Keratinocyte (primary cell): ENCODE measurements around the gene URB2. TPM values are rescaled to one million over a fixed set of nuclear protein-coding genes. Genes with fewer than 3 reads are reported as not detected.

Experiments used
- DNase-seq: peaks from one replicate; pipeline ENCODE4 v3.0.0-alpha.2; 2011; ENCODE audit warnings: low read depth, missing footprints, low spot score
- FAIRE-seq: peaks from 2 replicates; lab custom pipeline; 2011; peaks lifted over from hg19 to GRCh38; lab: Jason Lieb, UNC
- H2AFZ ChIP-seq: 2 replicates; pipeline ENCODE4 v1.6.0; 2012; ENCODE audit warnings: low read length, control low read depth, inconsistent platforms; ENCODE audit not compliant: control insufficient read depth
- H3K27ac ChIP-seq: 2 replicates; pipeline ENCODE4 v1.5.1; 2011; ENCODE audit warnings: low read length; ENCODE audit not compliant: control insufficient read depth, insufficient read depth
- H3K27me3 ChIP-seq: 3 replicates; pipeline ENCODE4 v1.6.0; 2011; ENCODE audit warnings: low read length; ENCODE audit not compliant: control insufficient read depth, insufficient read depth; ENCODE audit errors: extremely low read depth
- H3K36me3 ChIP-seq, 2 experiments: 2 replicates in 1 of 2; 3 replicates in 1 of 2; pipeline ENCODE4 v1.5.1; 2011; ENCODE audit warnings: low read length in 2 of 2, mild to moderate bottlenecking in 1 of 2; ENCODE audit not compliant: control insufficient read depth in 2 of 2, insufficient read depth in 2 of 2; ENCODE audit errors: extremely low read depth in 1 of 2
- H3K4me1 ChIP-seq: 3 replicates; pipeline ENCODE4 v1.5.1; 2011; ENCODE audit warnings: low read length; ENCODE audit not compliant: control insufficient read depth, insufficient read depth; ENCODE audit errors: extremely low read depth
- H3K4me2 ChIP-seq: 3 replicates; pipeline ENCODE4 v1.6.0; 2011; ENCODE audit warnings: low read depth, low read length; ENCODE audit not compliant: control insufficient read depth, insufficient read depth; ENCODE audit errors: extremely low read depth
- H3K4me3 ChIP-seq, 3 experiments: fragments of 200-600 bp in 1 of 3; sonication (generic) in 1 of 3; 2 replicates in 2 of 3; 3 replicates in 1 of 3; pipeline ENCODE4 v1.5.1; 2011 to 2016; ENCODE audit warnings: low read length in 3 of 3, mild to moderate bottlenecking in 3 of 3, control low read depth in 2 of 3, inconsistent platforms in 1 of 3, low read depth in 1 of 3, mixed read lengths in 1 of 3, mixed run types in 1 of 3, moderate library complexity in 1 of 3; ENCODE audit not compliant: control insufficient read depth in 2 of 3, insufficient read depth in 2 of 3; ENCODE audit errors: extremely low read depth in 1 of 3
- H3K79me2 ChIP-seq: 2 replicates; pipeline ENCODE4 v1.6.0; 2012; ENCODE audit warnings: low read length; ENCODE audit not compliant: control insufficient read depth, insufficient read depth
- H3K9ac ChIP-seq: 3 replicates; pipeline ENCODE4 v1.6.0; 2011; ENCODE audit warnings: low read length; ENCODE audit not compliant: control insufficient read depth, insufficient read depth; ENCODE audit errors: extremely low read depth
- H3K9me1 ChIP-seq: 3 replicates; pipeline ENCODE4 v1.6.0; 2011; ENCODE audit warnings: low read length; ENCODE audit not compliant: control insufficient read depth, insufficient read depth; ENCODE audit errors: extremely low read depth
- H3K9me3 ChIP-seq: 2 replicates; pipeline ENCODE4 v1.5.1; 2012; ENCODE audit warnings: low read depth, low read length; ENCODE audit not compliant: control insufficient read depth
- H4K20me1 ChIP-seq: 3 replicates; pipeline ENCODE4 v1.6.0; 2011; ENCODE audit warnings: low read length; ENCODE audit not compliant: control insufficient read depth, insufficient read depth; ENCODE audit errors: extremely low read depth
- EZH2 ChIP-seq: IDR thresholded peaks from one replicate; pipeline ENCODE4 v1.6.1; 2012; ENCODE audit warnings: inconsistent platforms, mild to moderate bottlenecking, low read length, moderate library complexity
- dilution Hi-C: fragments of 300-500 bp; cut with MboI; formaldehyde crosslinking; loops from one replicate; pipeline ENCODE4 v1.7.0; 2020; ENCODE audit warnings: low sequenced_read_pairs; ENCODE audit not compliant: extremely low pct_ligation_motif_present
- polyA plus RNA-seq, 5 experiments: library from polyadenylated mRNA; depleted of rRNA in 3 of 5; stranded (reverse) in 3 of 5; stranded (forward) in 1 of 5; unstranded in 1 of 5; fragments of >200 nt; gene quantifications; 1 replicate in 1 of 5; 2 replicates in 3 of 5; 3 replicates in 1 of 5; pipeline versions ENCODE4 v1.2.1 to v1.2.3, GENCODE V29; 2011 to 2012; ENCODE audit warnings: missing spikeins in 2 of 5, low read depth in 1 of 5, low replicate concordance in 1 of 5
- TF ChIP-seq, protein P1 (sequence below), 3 experiments: IDR thresholded peaks in 1 of 3; conservative IDR thresholded peaks in 1 of 3; optimal IDR thresholded peaks in 1 of 3; 2 replicates in 2 of 3; 3 replicates in 1 of 3; pipeline versions ENCODE3 to v1.5.1; 2011; ENCODE audit warnings: low read length in 3 of 3, mild to moderate bottlenecking in 3 of 3, moderate library complexity in 2 of 3, control low read depth in 1 of 3, inconsistent platforms in 1 of 3; ENCODE audit not compliant: insufficient read depth in 2 of 3; ENCODE audit errors: extremely low read depth in 1 of 3

The URB2 gene
- polyA plus RNA-seq, 1 donor (not counting 4 experiments of a cell fraction or from before 2014, with no cell fraction given), result 8.5 TPM

DNA sequence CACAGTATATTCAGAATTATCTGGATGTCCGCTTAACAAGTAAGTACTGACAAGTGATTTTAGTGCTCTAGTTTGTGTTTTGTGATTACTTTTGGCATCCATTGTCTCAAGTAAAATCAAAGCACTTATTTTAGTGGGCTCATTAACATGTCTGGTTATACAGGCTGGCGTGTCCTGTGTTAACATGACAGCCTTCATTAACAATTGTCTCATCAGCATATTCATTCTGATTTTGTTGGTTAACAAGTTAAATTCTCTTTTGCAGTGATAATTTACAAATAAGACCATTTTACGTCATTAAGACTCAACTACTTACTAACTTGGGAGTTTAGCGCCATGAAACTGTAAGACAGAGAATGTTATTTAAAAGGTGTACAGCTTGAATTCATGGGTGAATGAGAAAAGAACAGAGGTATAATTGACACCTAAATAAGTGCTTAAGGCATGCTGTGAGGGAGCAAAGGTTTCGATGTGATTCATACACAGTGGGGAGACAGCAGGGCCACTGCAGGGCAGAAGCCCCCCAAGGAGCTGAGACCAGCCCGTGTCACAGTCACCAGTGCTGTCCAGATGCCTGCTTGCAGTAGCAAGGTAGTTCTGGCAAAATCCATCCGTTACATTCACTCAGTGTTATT lies 22.6 kb upstream of the URB2 start:
- dilution Hi-C loops, result no loop called here
- no peak overlapping the region for H3K4me3 ChIP-seq
- H3K36me3 ChIP-seq, result peaks cover 15 to 25% of the 10 kb centered on the region in 2 experiments
- no peaks in the 10 kb centered on the region for H3K27me3 ChIP-seq
- TF ChIP-seq, protein P1, sequence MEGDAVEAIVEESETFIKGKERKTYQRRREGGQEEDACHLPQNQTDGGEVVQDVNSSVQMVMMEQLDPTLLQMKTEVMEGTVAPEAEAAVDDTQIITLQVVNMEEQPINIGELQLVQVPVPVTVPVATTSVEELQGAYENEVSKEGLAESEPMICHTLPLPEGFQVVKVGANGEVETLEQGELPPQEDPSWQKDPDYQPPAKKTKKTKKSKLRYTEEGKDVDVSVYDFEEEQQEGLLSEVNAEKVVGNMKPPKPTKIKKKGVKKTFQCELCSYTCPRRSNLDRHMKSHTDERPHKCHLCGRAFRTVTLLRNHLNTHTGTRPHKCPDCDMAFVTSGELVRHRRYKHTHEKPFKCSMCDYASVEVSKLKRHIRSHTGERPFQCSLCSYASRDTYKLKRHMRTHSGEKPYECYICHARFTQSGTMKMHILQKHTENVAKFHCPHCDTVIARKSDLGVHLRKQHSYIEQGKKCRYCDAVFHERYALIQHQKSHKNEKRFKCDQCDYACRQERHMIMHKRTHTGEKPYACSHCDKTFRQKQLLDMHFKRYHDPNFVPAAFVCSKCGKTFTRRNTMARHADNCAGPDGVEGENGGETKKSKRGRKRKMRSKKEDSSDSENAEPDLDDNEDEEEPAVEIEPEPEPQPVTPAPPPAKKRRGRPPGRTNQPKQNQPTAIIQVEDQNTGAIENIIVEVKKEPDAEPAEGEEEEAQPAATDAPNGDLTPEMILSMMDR (optimal IDR thresholded peaks at IDR 0.05 in 1 of 3, IDR thresholded peaks at IDR 0.05 in 1 of 3, conservative IDR thresholded peaks at IDR 0.05 in 1 of 3; ENCODE audit: extremely low read depth in 1 of 3, insufficient read depth in 2 of 3, low read length in 3 of 3), result no peak
- no peak for TF ChIP-seq EZH2
- no peak overlapping the region for H3K27ac ChIP-seq
- DNase-seq (no peak), FAIRE-seq (peak; percentile 5)
- no peaks in the 10 kb centered on the region for H3K9me1 ChIP-seq
- no peaks in the 10 kb centered on the region for H3K9me3 ChIP-seq
- H4K20me1 ChIP-seq, result no peaks in the 10 kb centered on the region
- no peaks in the 10 kb centered on the region for H3K4me1 ChIP-seq
- H3K79me2 ChIP-seq, result peaks cover 13% of the 10 kb centered on the region
- no peak overlapping the region for H2AFZ ChIP-seq
- no peak overlapping the region for H3K4me2 ChIP-seq
- no peak overlapping the region for H3K9ac ChIP-seq

DNA sequence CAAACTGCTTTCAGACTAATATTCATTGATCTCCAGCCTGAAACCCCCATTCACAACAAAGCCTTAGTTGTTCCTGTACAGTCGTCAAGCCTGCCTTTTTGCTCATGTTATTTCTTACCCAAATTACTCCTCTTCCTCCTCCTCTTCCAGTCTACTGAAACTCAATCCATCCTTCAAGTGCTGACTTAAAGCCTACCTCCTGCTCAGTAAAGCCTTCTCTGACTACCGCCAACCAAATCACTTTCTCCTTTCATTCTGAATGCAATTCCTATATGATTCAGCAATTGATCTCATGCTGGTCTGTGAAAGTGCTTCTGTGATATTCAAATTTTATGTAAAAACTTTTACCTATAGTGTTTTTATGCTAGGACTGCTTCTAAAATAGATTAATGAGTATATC lies 18.7 kb upstream of the URB2 start:
- no peak overlapping the region for H3K9ac ChIP-seq
- no peak overlapping the region for H3K4me3 ChIP-seq
- no peaks in the 10 kb centered on the region for H3K9me1 ChIP-seq
- H3K36me3 ChIP-seq, result peaks cover 16 to 35% of the 10 kb centered on the region in 2 experiments
- H3K4me2 ChIP-seq, result no peak overlapping the region
- no peak overlapping the region for H3K27ac ChIP-seq
- H4K20me1 ChIP-seq, result no peaks in the 10 kb centered on the region
- DNase-seq (no peak), FAIRE-seq (no peak)
- no peaks in the 10 kb centered on the region for H3K9me3 ChIP-seq
- H3K79me2 ChIP-seq, result no peaks in the 10 kb centered on the region
- H3K27me3 ChIP-seq, result no peaks in the 10 kb centered on the region
- no peak overlapping the region for H2AFZ ChIP-seq
- no peaks in the 10 kb centered on the region for H3K4me1 ChIP-seq
- dilution Hi-C loops, result no loop called here
- no peak for TF ChIP-seq EZH2
- TF ChIP-seq, protein P1 (optimal IDR thresholded peaks at IDR 0.05 in 1 of 3, IDR thresholded peaks at IDR 0.05 in 1 of 3, conservative IDR thresholded peaks at IDR 0.05 in 1 of 3; ENCODE audit: extremely low read depth in 1 of 3, insufficient read depth in 2 of 3, low read length in 3 of 3), result no peak
